NCI-H1694 treated with DMSO at 0.1 percent for 48 hours (cell line): ENCODE results near the gene VDR.
"Not testable (repeated sequence)": the region's sequence is repeated elsewhere in the genome, so short reads cannot be mapped to it uniquely, and the experiment has no call there.

ENCODE experiments used
- DNase-seq: peaks from one replicate; lab custom pipeline; 2025; lab: John Stamatoyannopoulos, UW

The VDR gene

GRCh38 chr12:47812797-47813510, 91.8 kb downstream of the VDR start:
- no peak for DNase-seq

- no peak for DNase-seq
Measured at GRCh38 chr12:47811581-47812484, 93.0 kb downstream of the VDR start.

- no peak for DNase-seq
Measured at GRCh38 chr12:47811072-47811396, 93.8 kb downstream of the VDR start.

GRCh38 chr12:47809518-47809917, 95.3 kb downstream of the VDR start:
- not testable (repeated sequence) for DNase-seq

- no peak for DNase-seq
Measured at GRCh38 chr12:47808574-47809365, 96.0 kb downstream of the VDR start.

GRCh38 chr12:47808050-47808449, 96.7 kb downstream of the VDR start:
- no peak for DNase-seq

GRCh38 chr12:47807338-47807737, 97.5 kb downstream of the VDR start:
- no peak for DNase-seq

GRCh38 chr12:47805417-47805816, 99.4 kb downstream of the VDR start:
- DNase-seq: no peak

- DNase-seq: no peak
Measured at GRCh38 chr12:47804171-47804570, 100.6 kb downstream of the VDR start.

- no peak for DNase-seq
Measured at GRCh38 chr12:47803191-47803875, 101.5 kb downstream of the VDR start.

- no peak for DNase-seq
Measured at GRCh38 chr12:47802312-47802711, 102.5 kb downstream of the VDR start.

- no peak for DNase-seq
Measured at GRCh38 chr12:47801904-47802246, 102.9 kb downstream of the VDR start.

- no peak for DNase-seq
Measured at GRCh38 chr12:47801170-47801903, 103.5 kb downstream of the VDR start.

- DNase-seq: no peak
Measured at GRCh38 chr12:47800582-47800981, 104.2 kb downstream of the VDR start.

GRCh38 chr12:47799357-47799955, 105.3 kb downstream of the VDR start:
- no peak for DNase-seq

GRCh38 chr12:47798382-47798948, 106.3 kb downstream of the VDR start:
- no peak for DNase-seq

- no peak for DNase-seq
Measured at GRCh38 chr12:47797441-47797840, 107.4 kb downstream of the VDR start.

GRCh38 chr12:47795814-47796411, 108.9 kb downstream of the VDR start:
- no peak for DNase-seq

- no peak for DNase-seq
Measured at GRCh38 chr12:47795121-47795813, 109.5 kb downstream of the VDR start.

- no peak for DNase-seq
Measured at GRCh38 chr12:47794679-47795078, 110.1 kb downstream of the VDR start.
